Kidney (tissue), 14 donors: ENCODE results near the gene SERTAD4. TPM values are rescaled to one million over a fixed set of nuclear protein-coding genes. Genes with fewer than 3 reads are reported as not detected.

ENCODE experiments used
- DNase-seq, 5 donors: peaks; one replicate each; pipeline ENCODE4 v3.0.0-alpha.2; 2013 to 2020
- FAIRE-seq: peaks from 2 replicates; lab custom pipeline; 2012; peaks lifted over from hg19 to GRCh38; lab: Jason Lieb, UNC
- H3K27ac ChIP-seq, 2 donors: one replicate each; pipeline ENCODE4 v1.7.0; 2013; ENCODE audit warnings: low read depth in 2 of 2, low read length in 2 of 2, inconsistent platforms in 1 of 2
- H3K27me3 ChIP-seq: one replicate; pipeline ENCODE4 v1.7.1; 2013; ENCODE audit warnings: low read length, inconsistent platforms; ENCODE audit not compliant: control insufficient read depth, insufficient read depth
- H3K36me3 ChIP-seq, 3 donors: one replicate each; pipeline versions ENCODE4 v1.7.0 to v1.7.1; 2013; ENCODE audit warnings: low read length in 3 of 3, control low read depth in 1 of 3, inconsistent platforms in 1 of 3; ENCODE audit not compliant: insufficient read depth in 3 of 3, control insufficient read depth in 2 of 3
- H3K4me1 ChIP-seq, 3 donors: one replicate each; pipeline versions ENCODE4 v1.7.0 to v1.7.1; 2013; ENCODE audit warnings: low read length in 3 of 3, inconsistent platforms in 1 of 3, low read depth in 1 of 3; ENCODE audit not compliant: control insufficient read depth in 2 of 3, insufficient read depth in 2 of 3
- H3K4me3 ChIP-seq, 3 donors: one replicate each; pipeline versions ENCODE4 v1.7.0 to v1.8.1; 2013; ENCODE audit warnings: low read length in 3 of 3, control low read depth in 1 of 3, inconsistent platforms in 1 of 3
- H3K9ac ChIP-seq, 3 donors: one replicate each; pipeline versions ENCODE4 v1.7.0 to v1.7.1; 2013; ENCODE audit warnings: low read length in 3 of 3, control low read depth in 1 of 3, inconsistent platforms in 1 of 3
- H3K9me3 ChIP-seq, 3 donors: one replicate each; pipeline versions ENCODE4 v1.7.0 to v1.7.1; 2013; ENCODE audit warnings: low read length in 3 of 3, control low read depth in 1 of 3, inconsistent platforms in 1 of 3; ENCODE audit not compliant: control insufficient read depth in 2 of 3, insufficient read depth in 1 of 3
- CTCF ChIP-seq: IDR thresholded peaks from 3 replicates; pipeline ENCODE4 v1.5.1; 2012; ENCODE audit warnings: mild to moderate bottlenecking, moderate library complexity, borderline replicate concordance; ENCODE audit not compliant: insufficient read depth; ENCODE audit errors: extremely low read depth
- intact Hi-C: fragments of 100-400 bp; cut with DNase I; formaldehyde crosslinking; loops from one replicate; pipeline ENCODE4 v1.11.1; 2022
- polyA plus RNA-seq: library from polyadenylated mRNA; stranded (reverse); fragments of 350-450 nt; fragmentation: Illumina TruSeq; extraction: RNeasy Lipid Tissue Mini Kit (QIAGEN cat#74804); gene quantifications from one replicate; pipeline ENCODE4 v1.2.3, GENCODE V29; 2014; ENCODE audit warnings: low read depth, low replicate concordance; ENCODE audit not compliant: insufficient read depth
- total RNA-seq: library from RNA; stranded (reverse); fragmentation: NEBNext Ultra II Directional; extraction: Animal tissue kit (Norgen Biotek cat#: 25700); gene quantifications from one replicate; pipeline ENCODE4 v1.2.1, GENCODE V29; 2021
- donor health status: control.
- donor health status: control.
- donor health status: control.
- donor health status: control.
- donor health status: control.
- donor health status: DM: yes; HTN: yes; CAD: no.
- donor health status: Normal renal cell carcinoma (clear cell type).

The SERTAD4 gene
- total and polyA plus RNA-seq, 2 donors from 2014 or later = 0.92 to 9.2 TPM

- Histone ChIP-seq H3K36me3 (no peaks in the 10 kb centered on the region), H3K9ac (peak overlapping the region in 1 of 3 donors; percentile 71), H3K4me3 (peak overlapping the region; percentile 30 to 67 (median 34)), H3K27me3 (peaks cover 7% of the 10 kb centered on the region), H3K9me3 (no peaks in the 10 kb centered on the region), H3K27ac (peak overlapping the region; percentile 53 to 91), H3K4me1 (peaks cover 0 to 8% (median 0%) of the 10 kb centered on the region in 3 donors)
- FAIRE-seq = no peak
- intact Hi-C loops = no loop called here
- no peak for TF ChIP-seq CTCF
- peak in 4 of 5 donors; percentile 35 to 76 (median 57) for DNase-seq
Measured at GRCh38 chr1:210233216-210233494, 559 bp downstream of the SERTAD4 start.

- H3K9me3 ChIP-seq = no peaks in the 10 kb centered on the region
- H3K27ac ChIP-seq = peak overlapping the region; percentile 66 to 91
- peaks cover 0 to 8% (median 0%) of the 10 kb centered on the region in 3 donors for H3K4me1 ChIP-seq
- intact Hi-C loops = no loop called here
- H3K9ac ChIP-seq = peak overlapping the region in 1 of 3 donors; percentile 71
- peak overlapping the region; percentile 30 to 67 (median 61) for H3K4me3 ChIP-seq
- FAIRE-seq (no peak), DNase-seq (peak; percentile 67 to 86 (median 72))
- no peaks in the 10 kb centered on the region for H3K36me3 ChIP-seq
- H3K27me3 ChIP-seq = peaks cover 7% of the 10 kb centered on the region
- TF ChIP-seq CTCF = no peak
Measured at GRCh38 chr1:210233495-210234328, 1.1 kb downstream of the SERTAD4 start.

- peaks cover 7% of the 10 kb centered on the region for H3K27me3 ChIP-seq
- H3K9ac ChIP-seq = no peak overlapping the region
- DNase-seq (no peak), FAIRE-seq (no peak)
- H3K27ac ChIP-seq = peak overlapping the region; percentile 66 to 72
- intact Hi-C loops = no loop called here
- no peak for TF ChIP-seq CTCF
- peaks cover 0 to 8% (median 0%) of the 10 kb centered on the region in 3 donors for H3K4me1 ChIP-seq
- H3K4me3 ChIP-seq = peak overlapping the region in 2 of 3 donors; percentile 4 to 67
- H3K9me3 ChIP-seq = no peaks in the 10 kb centered on the region
- no peaks in the 10 kb centered on the region for H3K36me3 ChIP-seq
Measured at GRCh38 chr1:210234329-210234757, 1.7 kb downstream of the SERTAD4 start.
